Measurements from ENCODE around the gene AURKA.

Gene AURKA

DNA sequence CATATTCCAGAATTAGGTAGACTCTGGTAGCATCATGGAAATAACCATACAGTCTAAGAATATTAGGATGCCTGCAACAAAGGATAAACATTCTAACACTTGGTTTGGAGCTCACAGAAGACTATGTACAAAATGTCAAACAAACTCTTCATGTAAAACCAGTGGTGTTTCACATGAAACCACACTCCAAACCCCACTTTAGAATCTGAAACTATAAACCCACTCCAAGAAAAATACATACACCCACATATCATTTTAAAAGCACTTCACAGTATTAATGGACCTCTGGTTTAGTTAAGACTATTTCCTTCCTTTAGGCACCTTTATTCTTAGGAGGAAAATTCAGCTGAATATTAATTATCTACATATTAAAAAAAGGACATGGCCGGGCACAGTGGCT lies 10.5 kb downstream of the AURKA start:
- Histone ChIP-seq H3K9me3 (replicated peaks; ENCODE audit: insufficient read depth, low read length) (no peaks in the 10 kb centered on the region), H3F3A (ENCODE audit: insufficient read depth, low read length) (no peaks in the 10 kb centered on the region), H3K79me2 (ENCODE audit: low read length) (peaks cover 77% of the 10 kb centered on the region), H3K4me2 (ENCODE audit: low read depth, low read length) (no peak overlapping the region), H3K27me3 (replicated peaks; ENCODE audit: insufficient read depth, low read length) (no peaks in the 10 kb centered on the region), H2AFZ (ENCODE audit: low read length) (no peak overlapping the region), H3K9ac (ENCODE audit: low read length) (no peak overlapping the region), H4K20me1 (ENCODE audit: insufficient read depth, low read length) (no peaks in the 10 kb centered on the region), H3K4me3 (ENCODE audit: low read length) (no peak overlapping the region), H3K27ac (ENCODE audit: low read length) (no peak overlapping the region), H3K4me1 (ENCODE audit: low read length) (no peaks in the 10 kb centered on the region), H3K36me3 (replicated peaks; ENCODE audit: insufficient read depth, low read length) (peaks cover 21% of the 10 kb centered on the region), H3K9me2 (replicated peaks; ENCODE audit: insufficient read depth, low read length) (no peaks in the 10 kb centered on the region)
- no peak for DNase-seq
- TF ChIP-seq, protein P1, sequence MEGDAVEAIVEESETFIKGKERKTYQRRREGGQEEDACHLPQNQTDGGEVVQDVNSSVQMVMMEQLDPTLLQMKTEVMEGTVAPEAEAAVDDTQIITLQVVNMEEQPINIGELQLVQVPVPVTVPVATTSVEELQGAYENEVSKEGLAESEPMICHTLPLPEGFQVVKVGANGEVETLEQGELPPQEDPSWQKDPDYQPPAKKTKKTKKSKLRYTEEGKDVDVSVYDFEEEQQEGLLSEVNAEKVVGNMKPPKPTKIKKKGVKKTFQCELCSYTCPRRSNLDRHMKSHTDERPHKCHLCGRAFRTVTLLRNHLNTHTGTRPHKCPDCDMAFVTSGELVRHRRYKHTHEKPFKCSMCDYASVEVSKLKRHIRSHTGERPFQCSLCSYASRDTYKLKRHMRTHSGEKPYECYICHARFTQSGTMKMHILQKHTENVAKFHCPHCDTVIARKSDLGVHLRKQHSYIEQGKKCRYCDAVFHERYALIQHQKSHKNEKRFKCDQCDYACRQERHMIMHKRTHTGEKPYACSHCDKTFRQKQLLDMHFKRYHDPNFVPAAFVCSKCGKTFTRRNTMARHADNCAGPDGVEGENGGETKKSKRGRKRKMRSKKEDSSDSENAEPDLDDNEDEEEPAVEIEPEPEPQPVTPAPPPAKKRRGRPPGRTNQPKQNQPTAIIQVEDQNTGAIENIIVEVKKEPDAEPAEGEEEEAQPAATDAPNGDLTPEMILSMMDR (IDR thresholded peaks at IDR 0.05; ENCODE audit: low read length) = no peak
- TF ChIP-seq EZH2phosphoT487 (IDR thresholded peaks at IDR 0.05; ENCODE audit: low read length) = no peak
- no peak for TF ChIP-seq EZH2 (optimal IDR thresholded peaks at IDR 0.05; ENCODE audit: low read depth, low read length)

DNA sequence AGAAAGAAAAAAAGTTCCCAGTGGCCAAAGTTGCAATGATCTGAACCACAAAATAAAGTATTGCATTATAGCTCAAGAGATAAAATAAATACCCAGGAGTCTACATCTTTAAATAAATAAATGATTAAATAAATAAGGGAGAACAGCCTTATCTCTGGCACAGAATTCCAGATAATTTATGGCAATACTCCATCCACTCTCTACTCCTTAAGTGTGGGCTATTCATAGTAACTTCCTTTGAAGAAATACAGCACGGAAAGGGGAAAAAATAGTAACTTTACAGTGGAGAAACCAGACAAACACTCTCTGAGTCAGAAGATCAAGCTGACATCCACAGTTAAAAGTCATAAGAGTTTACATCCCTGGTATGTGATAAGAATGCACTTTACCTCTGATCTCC lies 11.6 kb downstream of the AURKA start:
- Histone ChIP-seq H3K4me3 (ENCODE audit: low read length) (no peak overlapping the region), H2AFZ (ENCODE audit: low read length) (no peak overlapping the region), H3K27me3 (replicated peaks; ENCODE audit: insufficient read depth, low read length) (no peaks in the 10 kb centered on the region), H4K20me1 (ENCODE audit: insufficient read depth, low read length) (no peaks in the 10 kb centered on the region), H3K9me2 (replicated peaks; ENCODE audit: insufficient read depth, low read length) (no peaks in the 10 kb centered on the region), H3K79me2 (ENCODE audit: low read length) (peaks cover 78% of the 10 kb centered on the region), H3K4me2 (ENCODE audit: low read depth, low read length) (no peak overlapping the region), H3F3A (ENCODE audit: insufficient read depth, low read length) (no peaks in the 10 kb centered on the region), H3K9ac (ENCODE audit: low read length) (no peak overlapping the region), H3K36me3 (replicated peaks; ENCODE audit: insufficient read depth, low read length) (peaks cover 21% of the 10 kb centered on the region), H3K9me3 (replicated peaks; ENCODE audit: insufficient read depth, low read length) (no peaks in the 10 kb centered on the region), H3K4me1 (ENCODE audit: low read length) (no peaks in the 10 kb centered on the region), H3K27ac (ENCODE audit: low read length) (no peak overlapping the region)
- TF ChIP-seq, protein P1 (IDR thresholded peaks at IDR 0.05; ENCODE audit: low read length) = no peak
- no peak for TF ChIP-seq EZH2phosphoT487 (IDR thresholded peaks at IDR 0.05; ENCODE audit: low read length)
- TF ChIP-seq EZH2 (optimal IDR thresholded peaks at IDR 0.05; ENCODE audit: low read depth, low read length) = no peak
- DNase-seq = no peak

DNA sequence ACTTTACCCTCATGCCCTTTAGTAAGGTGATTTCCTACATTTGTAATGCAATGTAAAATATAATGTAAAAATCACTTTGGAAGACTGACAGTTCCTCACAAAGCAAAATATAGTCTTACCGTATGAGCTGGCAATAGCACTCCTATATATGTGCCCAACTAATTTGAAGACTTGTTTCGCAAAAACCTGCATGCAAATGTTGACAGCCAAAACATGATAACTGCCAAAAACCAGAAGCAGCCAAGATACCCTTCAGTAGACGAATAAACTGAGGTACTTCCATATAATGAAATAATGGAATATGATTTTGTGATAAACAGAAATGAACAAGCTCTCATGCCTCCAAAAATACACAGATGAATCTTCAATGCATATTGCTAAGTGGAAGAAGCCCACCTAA lies 13.6 kb downstream of the AURKA start:
- Histone ChIP-seq H3K9me3 (replicated peaks; ENCODE audit: insufficient read depth, low read length) (no peaks in the 10 kb centered on the region), H3K4me2 (ENCODE audit: low read depth, low read length) (no peak overlapping the region), H2AFZ (ENCODE audit: low read length) (no peak overlapping the region), H3K27me3 (replicated peaks; ENCODE audit: insufficient read depth, low read length) (no peaks in the 10 kb centered on the region), H3K27ac (ENCODE audit: low read length) (no peak overlapping the region), H3F3A (ENCODE audit: insufficient read depth, low read length) (no peaks in the 10 kb centered on the region), H3K4me3 (ENCODE audit: low read length) (no peak overlapping the region), H3K9ac (ENCODE audit: low read length) (no peak overlapping the region), H3K4me1 (ENCODE audit: low read length) (no peaks in the 10 kb centered on the region), H4K20me1 (ENCODE audit: insufficient read depth, low read length) (no peaks in the 10 kb centered on the region), H3K79me2 (ENCODE audit: low read length) (peaks cover 75% of the 10 kb centered on the region), H3K9me2 (replicated peaks; ENCODE audit: insufficient read depth, low read length) (no peaks in the 10 kb centered on the region), H3K36me3 (replicated peaks; ENCODE audit: insufficient read depth, low read length) (peaks cover 26% of the 10 kb centered on the region)
- no peak for DNase-seq
- TF ChIP-seq EZH2phosphoT487 (IDR thresholded peaks at IDR 0.05; ENCODE audit: low read length) (no peak), EZH2 (optimal IDR thresholded peaks at IDR 0.05; ENCODE audit: low read depth, low read length) (no peak)
- TF ChIP-seq, protein P1 (IDR thresholded peaks at IDR 0.05; ENCODE audit: low read length) = no peak

All from MM.1S (cell line).